ENCODE data around the gene POTEG.
"Not testable (repeated sequence)": the region's sequence is repeated elsewhere in the genome, so short reads cannot be mapped to it uniquely, and the experiment has no call there.

GRCh38 chr14:19390230-19390629 lies 43.9 kb downstream of the POTEG start:
- TF ChIP-seq POLR2A, POLR2AphosphoS5 (IDR thresholded peaks at IDR 0.05): not testable (repeated sequence)

Measured in breast epithelium (tissue), 3 donors.